Measurements from ENCODE around the gene ITIH6.

ITIH6 gene

DNA sequence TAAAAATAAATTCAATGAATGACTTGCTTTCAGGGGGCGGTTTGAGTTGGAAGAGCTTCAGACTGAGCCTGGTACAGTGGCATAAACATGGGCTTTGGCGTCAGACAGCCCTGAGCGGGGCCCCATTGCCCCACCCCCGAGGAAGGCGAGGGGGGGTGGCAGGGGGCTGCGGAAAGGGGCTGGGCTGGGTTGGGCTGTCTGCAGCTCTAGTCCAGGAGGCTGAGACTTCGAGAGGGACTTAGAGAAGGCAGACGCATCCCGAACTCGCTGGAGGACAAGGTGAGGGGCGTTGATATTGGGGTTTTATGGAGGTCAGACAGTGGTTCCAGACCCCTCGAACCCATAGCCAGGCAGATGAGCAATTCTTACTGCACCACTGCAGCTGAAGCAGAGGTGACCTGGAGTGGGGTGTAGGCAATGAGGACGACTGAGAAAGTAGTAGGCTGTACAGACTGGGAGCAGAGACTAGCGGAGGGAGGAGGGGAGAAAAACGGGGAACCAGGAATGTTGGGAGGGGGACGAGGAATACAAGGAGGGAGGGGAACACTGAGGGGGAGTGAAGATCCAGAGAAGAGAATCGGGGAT lies 9.6 kb upstream of the ITIH6 start, which contains the start of gene MAGED2:
Gene MAGED2, plus strand, starts transcription at position 222 of the 585 bp plus-strand sequence. CDS start 1,587 bp downstream, outside the sequence.
- Histone ChIP-seq H3K9me3 (ENCODE audit: control insufficient read depth, insufficient read depth, low read length) (no peaks in the 10 kb centered on the region), H3K4me1 (ENCODE audit: control insufficient read depth, low read length) (peaks cover 16% of the 10 kb centered on the region), H3K4me2 (ENCODE audit: low read length) (peak within 1 kb of the TSS; percentile 73), H3K27ac (ENCODE audit: low read depth, low read length) (peak within 1 kb of the TSS; percentile 32), H3K4me3 (ENCODE audit: low read length) (peak within 1 kb of the TSS; percentile 89), H3K36me3 (ENCODE audit: control insufficient read depth, low read length) (no peaks in the 10 kb centered on the region), H3K9me2 (replicated peaks; ENCODE audit: control insufficient read depth, low read length) (no peaks in the 10 kb centered on the region), H3K27me3 (ENCODE audit: control insufficient read depth, low read length) (peaks cover 5% of the 10 kb centered on the region; the same call in 1 of the 2 replicates), H4K20me1 (ENCODE audit: control insufficient read depth, insufficient read depth, low read depth, low read length) (no peaks in the 10 kb centered on the region), H3F3A (ENCODE audit: control insufficient read depth, insufficient read depth) (no peaks in the 10 kb centered on the region), H3K79me2 (ENCODE audit: control insufficient read depth, low read length) (peaks cover 6% of the 10 kb centered on the region)
- TF ChIP-seq EZH2phosphoT487 (IDR thresholded peaks at IDR 0.05; ENCODE audit: borderline replicate concordance, low read length), result no peak
- no peak for TF ChIP-seq CTCF (IDR thresholded peaks at IDR 0.05; ENCODE audit: low read depth, low read length, poor library complexity, severe bottlenecking)

DNA sequence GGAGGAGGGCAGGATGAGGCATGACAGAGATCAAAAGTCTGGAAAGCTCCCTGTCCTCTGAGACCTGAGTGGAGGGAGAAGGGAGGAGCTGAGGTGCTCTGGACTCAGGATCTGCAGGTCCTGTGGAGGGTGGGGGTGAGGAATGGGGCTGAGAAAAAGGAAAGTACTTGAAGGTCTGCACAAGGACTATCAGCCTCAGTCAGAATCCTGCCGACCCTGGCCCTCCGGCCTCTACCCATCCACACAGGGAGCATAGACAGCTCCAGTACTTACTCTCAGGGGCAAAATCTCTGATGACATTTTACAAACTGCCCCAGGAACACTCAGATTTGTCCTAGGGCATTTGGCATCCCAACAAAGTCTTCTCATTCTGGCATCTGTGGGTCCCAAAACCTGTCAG lies 991 bp upstream of the ITIH6 start:
- no peaks in the 10 kb centered on the region for H3K36me3 ChIP-seq (ENCODE audit: control insufficient read depth, low read length)
- H3K9me2 ChIP-seq (replicated peaks; ENCODE audit: control insufficient read depth, low read length), result no peaks in the 10 kb centered on the region
- H3K4me3 ChIP-seq (ENCODE audit: low read length), result no peak overlapping the region
- TF ChIP-seq EZH2phosphoT487 (IDR thresholded peaks at IDR 0.05; ENCODE audit: borderline replicate concordance, low read length) (no peak), CTCF (IDR thresholded peaks at IDR 0.05; ENCODE audit: low read depth, low read length, poor library complexity, severe bottlenecking) (no peak)
- H3K9me3 ChIP-seq (ENCODE audit: control insufficient read depth, insufficient read depth, low read length), result no peaks in the 10 kb centered on the region
- H3K27me3 ChIP-seq (ENCODE audit: control insufficient read depth, low read length), result no peaks in the 10 kb centered on the region
- H3K79me2 ChIP-seq (ENCODE audit: control insufficient read depth, low read length), result no peaks in the 10 kb centered on the region
- no peaks in the 10 kb centered on the region for H4K20me1 ChIP-seq (ENCODE audit: control insufficient read depth, insufficient read depth, low read depth, low read length)
- no peaks in the 10 kb centered on the region for H3F3A ChIP-seq (ENCODE audit: control insufficient read depth, insufficient read depth)
- no peaks in the 10 kb centered on the region for H3K4me1 ChIP-seq (ENCODE audit: control insufficient read depth, low read length)
- H3K27ac ChIP-seq (ENCODE audit: low read depth, low read length), result no peak overlapping the region
- no peak overlapping the region for H3K4me2 ChIP-seq (ENCODE audit: low read length)

- H3K4me3 ChIP-seq (ENCODE audit: low read length), result no peak overlapping the region
- H3K4me2 ChIP-seq (ENCODE audit: low read length), result no peak overlapping the region
Measured at GRCh38 chrX:54794795-54795194, 3.3 kb downstream of the ITIH6 start.

More at GRCh38 chrX:54794795-54795194, 3.3 kb downstream of the ITIH6 start:
- Histone ChIP-seq H3K9me2 (replicated peaks; ENCODE audit: control insufficient read depth, low read length) (no peaks in the 10 kb centered on the region), H3K9me3 (ENCODE audit: control insufficient read depth, insufficient read depth, low read length) (no peaks in the 10 kb centered on the region), H3F3A (ENCODE audit: control insufficient read depth, insufficient read depth) (no peaks in the 10 kb centered on the region), H3K27me3 (ENCODE audit: control insufficient read depth, low read length) (no peaks in the 10 kb centered on the region), H4K20me1 (ENCODE audit: control insufficient read depth, insufficient read depth, low read depth, low read length) (no peaks in the 10 kb centered on the region), H3K4me1 (ENCODE audit: control insufficient read depth, low read length) (no peaks in the 10 kb centered on the region), H3K79me2 (ENCODE audit: control insufficient read depth, low read length) (no peaks in the 10 kb centered on the region), H3K36me3 (ENCODE audit: control insufficient read depth, low read length) (no peaks in the 10 kb centered on the region), H3K27ac (ENCODE audit: low read depth, low read length) (no peak overlapping the region)
- TF ChIP-seq EZH2phosphoT487 (IDR thresholded peaks at IDR 0.05; ENCODE audit: borderline replicate concordance, low read length) (no peak), CTCF (IDR thresholded peaks at IDR 0.05; ENCODE audit: low read depth, low read length, poor library complexity, severe bottlenecking) (no peak)

All from DOHH2 (cell line).